CD14-positive monocyte (primary cell): ENCODE data around the gene TSPAN16. TPM values are rescaled to one million over a fixed set of nuclear protein-coding genes. Genes with fewer than 3 reads are reported as not detected.
"Not testable (repeated sequence)": the region's sequence is repeated elsewhere in the genome, so short reads cannot be mapped to it uniquely, and the experiment has no call there.

ENCODE experiments used
- DNase-seq, 3 donors: peaks; one replicate each; pipeline ENCODE4 v3.0.0-alpha.2; 2011 to 2022
- H2AFZ ChIP-seq: 2 replicates; pipeline ENCODE4 v1.6.0; 2012; ENCODE audit warnings: mild to moderate bottlenecking, low read depth, low read length, inconsistent platforms; ENCODE audit not compliant: insufficient read depth, poor library complexity, severe bottlenecking
- H3K27ac ChIP-seq, 2 donors: 1 replicate in 1 of 2; 2 replicates in 1 of 2; pipeline ENCODE4 v1.5.1; 2012 to 2013; ENCODE audit warnings: low read length in 2 of 2, control low read depth in 1 of 2, inconsistent platforms in 1 of 2, low read depth in 1 of 2, mild to moderate bottlenecking in 1 of 2
- H3K27me3 ChIP-seq, 2 donors: one replicate each; pipeline versions ENCODE4 v1.6.0 to v1.6.1; 2011 to 2013; ENCODE audit warnings: low read length in 2 of 2; ENCODE audit not compliant: control insufficient read depth in 2 of 2, insufficient read depth in 2 of 2
- H3K36me3 ChIP-seq, 2 donors: replicated peaks in 1 of 2; 1 replicate in 1 of 2; 2 replicates in 1 of 2; pipeline versions ENCODE4 v1.5.1 to v1.6.1; 2012 to 2013; ENCODE audit warnings: low read length in 2 of 2, control low read depth in 1 of 2, inconsistent platforms in 1 of 2, mild to moderate bottlenecking in 1 of 2; ENCODE audit not compliant: insufficient read depth in 2 of 2, control insufficient read depth in 1 of 2
- H3K4me1 ChIP-seq, 2 donors: 1 replicate in 1 of 2; 2 replicates in 1 of 2; pipeline versions ENCODE4 v1.5.1 to v1.6.1; 2012 to 2013; ENCODE audit warnings: low read length in 2 of 2, control low read depth in 1 of 2, inconsistent platforms in 1 of 2, mild to moderate bottlenecking in 1 of 2, moderate library complexity in 1 of 2; ENCODE audit not compliant: insufficient read depth in 2 of 2, control insufficient read depth in 1 of 2
- H3K4me2 ChIP-seq: replicated peaks from 2 replicates; pipeline ENCODE3; 2012; ENCODE audit warnings: low read length, moderate library complexity, mild to moderate bottlenecking; ENCODE audit not compliant: poor library complexity, severe bottlenecking; ENCODE audit errors: extremely low read depth
- H3K4me3 ChIP-seq, 3 experiments: fragments of 200-600 bp in 1 of 3; sonication (generic) in 1 of 3; replicated peaks in 1 of 3; 1 replicate in 2 of 3; 2 replicates in 1 of 3; pipeline ENCODE4 v1.5.1; 2011 to 2013; ENCODE audit warnings: low read length in 3 of 3, mild to moderate bottlenecking in 3 of 3, control low read depth in 2 of 3, low read depth in 2 of 3, inconsistent platforms in 1 of 3, moderate library complexity in 1 of 3
- H3K79me2 ChIP-seq: 2 replicates; pipeline ENCODE4 v1.6.0; 2012; ENCODE audit warnings: mild to moderate bottlenecking, control low read depth, inconsistent platforms, low read length, moderate library complexity; ENCODE audit not compliant: insufficient read depth
- H3K9ac ChIP-seq: 2 replicates; pipeline ENCODE4 v1.6.0; 2017; ENCODE audit warnings: low read length, mild to moderate bottlenecking; ENCODE audit not compliant: insufficient read depth, poor library complexity, severe bottlenecking
- H3K9me3 ChIP-seq, 2 donors: replicated peaks in 1 of 2; 1 replicate in 1 of 2; 2 replicates in 1 of 2; pipeline versions ENCODE4 v1.5.1 to v1.6.1; 2012 to 2013; ENCODE audit warnings: low read length in 2 of 2, control low read depth in 1 of 2; ENCODE audit not compliant: control insufficient read depth in 1 of 2, insufficient read depth in 1 of 2
- H4K20me1 ChIP-seq: 2 replicates; pipeline ENCODE4 v1.6.0; 2012; ENCODE audit warnings: mild to moderate bottlenecking, low read length, control low read depth, moderate library complexity; ENCODE audit not compliant: insufficient read depth
- H3K27ac Mint-ChIP-seq, 7 donors: one replicate each; pipeline ENCODE4 v1.8.0; 2020; ENCODE audit warnings: mild to moderate bottlenecking in 7 of 7, mixed read lengths in 7 of 7, moderate library complexity in 6 of 7, inconsistent platforms in 2 of 7
- H3K27me3 Mint-ChIP-seq, 3 donors: one replicate each; pipeline ENCODE4 v1.8.0; 2021 to 2022; ENCODE audit warnings: low read depth in 3 of 3, mild to moderate bottlenecking in 3 of 3, mixed read lengths in 3 of 3, moderate library complexity in 3 of 3, inconsistent platforms in 1 of 3
- H3K36me3 Mint-ChIP-seq, 2 donors: one replicate each; pipeline ENCODE4 v1.8.0; 2020; ENCODE audit warnings: mixed read lengths in 2 of 2, inconsistent platforms in 1 of 2, mild to moderate bottlenecking in 1 of 2
- H3K4me1 Mint-ChIP-seq: one replicate; pipeline ENCODE4 v1.8.0; 2020; ENCODE audit warnings: mild to moderate bottlenecking, mixed read lengths
- H3K4me3 Mint-ChIP-seq, 2 donors: one replicate each; pipeline ENCODE4 v1.8.0; 2020; ENCODE audit warnings: mild to moderate bottlenecking in 2 of 2, mixed read lengths in 2 of 2, moderate library complexity in 1 of 2
- H3K9me3 Mint-ChIP-seq, 7 donors: one replicate each; pipeline ENCODE4 v1.8.0; 2020 to 2022; ENCODE audit warnings: mixed read lengths in 7 of 7, mild to moderate bottlenecking in 6 of 7, moderate library complexity in 6 of 7, inconsistent platforms in 2 of 7
- WGBS: methylation state at CpG from one replicate; pipeline ENCODE4 v1.1.5; 2013; ENCODE audit warnings: missing lambda C conversion rate; ENCODE audit not compliant: insufficient coverage; 5-methylcytosine and 5-hydroxymethylcytosine counted together
- intact Hi-C, 2 donors: fragments of 100-400 bp; cut with micrococcal nuclease; formaldehyde crosslinking; loops; one replicate each; pipeline versions ENCODE4 v1.15.0 to v1.15.1; 2023
- polyA plus RNA-seq, 3 donors: library from polyadenylated mRNA; depleted of rRNA in 1 of 3; unstranded in 2 of 3; stranded (reverse) in 1 of 3; fragments of 300-500 nt in 2 of 3; fragments of >200 nt in 1 of 3; fragmentation: Illumina TruSeq in 2 of 3; gene quantifications; 1 replicate in 2 of 3; 2 replicates in 1 of 3; pipeline ENCODE4 v1.2.3, GENCODE V29; 2012 to 2021
- TF ChIP-seq, protein P1 (sequence below): fragments of 200-600 bp; IDR thresholded peaks from one replicate; pipeline ENCODE4 v1.8.0; 2022; ENCODE audit warnings: antibody characterized with exemption, mild to moderate bottlenecking

Gene TSPAN16
- polyA plus RNA-seq, 3 donors: 0.08 to 0.31 TPM; not detected in 1

GRCh38 chr19:11332822-11333221 lies 36.9 kb downstream of the TSPAN16 start:
- DNase-seq: no peak
- peaks cover 19 to 28% of the 10 kb centered on the region in 2 donors for H3K4me1 ChIP-seq
- no peak overlapping the region for H3K4me3 Mint-ChIP-seq
- no peak overlapping the region for H3K27ac ChIP-seq
- 100% methylated on average over 1 of the region's 5 CpGs for WGBS
- no peak overlapping the region for H2AFZ ChIP-seq
- H3K27me3 Mint-ChIP-seq: peaks cover 0 to 2% (median under 1%) of the 10 kb centered on the region in 3 donors
- H3K4me3 ChIP-seq: no peak overlapping the region
- peak overlapping the region in 2 of 7 donors; percentile 8 to 25 for H3K27ac Mint-ChIP-seq
- H3K9ac ChIP-seq: no peak overlapping the region
- TF ChIP-seq, protein P1, sequence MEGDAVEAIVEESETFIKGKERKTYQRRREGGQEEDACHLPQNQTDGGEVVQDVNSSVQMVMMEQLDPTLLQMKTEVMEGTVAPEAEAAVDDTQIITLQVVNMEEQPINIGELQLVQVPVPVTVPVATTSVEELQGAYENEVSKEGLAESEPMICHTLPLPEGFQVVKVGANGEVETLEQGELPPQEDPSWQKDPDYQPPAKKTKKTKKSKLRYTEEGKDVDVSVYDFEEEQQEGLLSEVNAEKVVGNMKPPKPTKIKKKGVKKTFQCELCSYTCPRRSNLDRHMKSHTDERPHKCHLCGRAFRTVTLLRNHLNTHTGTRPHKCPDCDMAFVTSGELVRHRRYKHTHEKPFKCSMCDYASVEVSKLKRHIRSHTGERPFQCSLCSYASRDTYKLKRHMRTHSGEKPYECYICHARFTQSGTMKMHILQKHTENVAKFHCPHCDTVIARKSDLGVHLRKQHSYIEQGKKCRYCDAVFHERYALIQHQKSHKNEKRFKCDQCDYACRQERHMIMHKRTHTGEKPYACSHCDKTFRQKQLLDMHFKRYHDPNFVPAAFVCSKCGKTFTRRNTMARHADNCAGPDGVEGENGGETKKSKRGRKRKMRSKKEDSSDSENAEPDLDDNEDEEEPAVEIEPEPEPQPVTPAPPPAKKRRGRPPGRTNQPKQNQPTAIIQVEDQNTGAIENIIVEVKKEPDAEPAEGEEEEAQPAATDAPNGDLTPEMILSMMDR: no peak
- no peaks in the 10 kb centered on the region for H3K27me3 ChIP-seq
- peaks cover 78 to 88% of the 10 kb centered on the region in 2 donors for H3K36me3 ChIP-seq
- peaks cover 85% of the 10 kb centered on the region for H4K20me1 ChIP-seq
- intact Hi-C loops: loop anchor here in 1 of 2 donors (5.0 kb wide), 1 partner anchor 36 kb away; the partner anchor contains the start of gene TSPAN16
- H3K36me3 Mint-ChIP-seq: peaks cover 71 to 98% of the 10 kb centered on the region in 2 donors
- H3K4me1 Mint-ChIP-seq: peaks cover 15% of the 10 kb centered on the region
- H3K9me3 Mint-ChIP-seq: peaks cover 0 to 6% (median 0%) of the 10 kb centered on the region in 7 donors
- no peak overlapping the region for H3K4me2 ChIP-seq
- peaks cover 99% of the 10 kb centered on the region for H3K79me2 ChIP-seq
- H3K9me3 ChIP-seq: no peaks in the 10 kb centered on the region

DNA sequence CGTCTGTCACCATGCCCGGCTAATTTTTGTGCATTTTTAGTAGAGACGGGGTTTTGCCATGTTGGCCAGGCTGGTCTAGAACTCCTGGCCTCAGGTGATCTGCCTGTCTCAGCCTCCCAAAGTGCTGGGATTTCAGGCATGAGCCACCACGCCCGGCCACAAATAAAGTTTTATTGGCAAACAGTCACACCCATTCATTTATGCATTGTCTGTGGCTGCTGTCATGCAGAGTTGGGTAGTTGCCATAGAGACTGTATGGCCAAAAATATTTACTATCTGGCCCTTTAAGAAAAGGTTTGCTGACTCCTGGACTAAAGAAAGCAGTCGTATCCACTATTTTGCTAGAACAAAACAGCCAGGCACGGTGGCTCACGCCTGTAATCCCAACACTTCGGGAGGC lies 37.9 kb downstream of the TSPAN16 start:
- intact Hi-C loops: loop anchor here in 1 of 2 donors (5.0 kb wide), 1 partner anchor 37 kb away; the partner anchor contains the start of gene TSPAN16
- Mint-ChIP-seq H3K36me3 (peaks cover 66 to 91% of the 10 kb centered on the region in 2 donors), H3K27ac (peak overlapping the region in 5 of 7 donors; percentile 30 to 75 (median 48)), H3K4me1 (peaks cover 26% of the 10 kb centered on the region)
- Histone ChIP-seq H3K36me3 (peaks cover 68 to 78% of the 10 kb centered on the region in 2 donors), H3K27ac (peak overlapping the region in 1 of 2 donors; percentile 5), H3K79me2 (peaks cover 99% of the 10 kb centered on the region), H4K20me1 (peaks cover 94% of the 10 kb centered on the region), H3K4me1 (peaks cover 28 to 38% of the 10 kb centered on the region in 2 donors)
- not testable (repeated sequence) for H3K27me3 ChIP-seq, H3K9ac ChIP-seq, H3K4me3 Mint-ChIP-seq, H3K9me3 ChIP-seq, H2AFZ ChIP-seq, H3K27me3 Mint-ChIP-seq, H3K4me3 ChIP-seq, H3K4me2 ChIP-seq, H3K9me3 Mint-ChIP-seq, DNase-seq
- WGBS: 95% methylated on average over 6 of the region's 9 CpGs
